ENCODE data around the gene RHOU.

DNA sequence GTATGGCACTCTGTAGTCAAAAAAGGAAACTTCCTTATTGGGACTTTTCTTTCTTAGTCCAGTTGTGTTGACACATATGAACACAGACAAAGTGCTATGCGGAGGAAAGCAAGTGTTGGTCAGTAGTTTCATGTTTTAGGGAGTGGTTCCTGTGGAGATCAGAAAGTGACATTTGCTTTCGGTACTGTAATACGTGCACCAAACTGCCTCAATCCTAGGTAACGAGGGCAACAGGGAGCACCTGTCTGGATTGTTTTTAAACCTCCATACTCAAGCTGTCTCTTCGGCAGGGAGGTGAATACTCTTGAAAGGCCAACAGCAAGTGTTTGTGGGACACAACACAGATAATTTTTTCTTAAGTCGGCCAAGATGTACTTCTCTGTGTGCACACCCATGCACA is 9.1 kb downstream of the RHOU start:
- TF ChIP-seq POLR2A (IDR thresholded peaks at IDR 0.05) (no peak), POLR2AphosphoS5 (IDR thresholded peaks at IDR 0.05) (no peak)
- TF ChIP-seq, protein P1, sequence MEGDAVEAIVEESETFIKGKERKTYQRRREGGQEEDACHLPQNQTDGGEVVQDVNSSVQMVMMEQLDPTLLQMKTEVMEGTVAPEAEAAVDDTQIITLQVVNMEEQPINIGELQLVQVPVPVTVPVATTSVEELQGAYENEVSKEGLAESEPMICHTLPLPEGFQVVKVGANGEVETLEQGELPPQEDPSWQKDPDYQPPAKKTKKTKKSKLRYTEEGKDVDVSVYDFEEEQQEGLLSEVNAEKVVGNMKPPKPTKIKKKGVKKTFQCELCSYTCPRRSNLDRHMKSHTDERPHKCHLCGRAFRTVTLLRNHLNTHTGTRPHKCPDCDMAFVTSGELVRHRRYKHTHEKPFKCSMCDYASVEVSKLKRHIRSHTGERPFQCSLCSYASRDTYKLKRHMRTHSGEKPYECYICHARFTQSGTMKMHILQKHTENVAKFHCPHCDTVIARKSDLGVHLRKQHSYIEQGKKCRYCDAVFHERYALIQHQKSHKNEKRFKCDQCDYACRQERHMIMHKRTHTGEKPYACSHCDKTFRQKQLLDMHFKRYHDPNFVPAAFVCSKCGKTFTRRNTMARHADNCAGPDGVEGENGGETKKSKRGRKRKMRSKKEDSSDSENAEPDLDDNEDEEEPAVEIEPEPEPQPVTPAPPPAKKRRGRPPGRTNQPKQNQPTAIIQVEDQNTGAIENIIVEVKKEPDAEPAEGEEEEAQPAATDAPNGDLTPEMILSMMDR (IDR thresholded peaks at IDR 0.05): no peak
